HAP-1 (cell line): ENCODE data around the gene AHCYL1.
"Not testable (repeated sequence)": the region's sequence is repeated elsewhere in the genome, so short reads cannot be mapped to it uniquely, and the experiment has no call there.

Experiments used
- DNase-seq, 2 experiments: peaks; one replicate each; pipeline ENCODE4 v3.0.0-alpha.2; 2016 to 2020; ENCODE audit warnings: low spot score in 2 of 2
- H3K27me3 ChIP-seq: fragments of 250-450 bp; sonication (Bioruptor Pico); 2 replicates; pipeline ENCODE4 v1.5.1; 2020; ENCODE audit warnings: low read depth, mild to moderate bottlenecking, moderate library complexity
- H3K36me3 ChIP-seq: fragments of 250-450 bp; sonication (Bioruptor Pico); replicated peaks from 2 replicates; pipeline ENCODE4 v1.5.1; 2020; ENCODE audit warnings: mild to moderate bottlenecking
- H3K4me1 ChIP-seq: fragments of 250-450 bp; sonication (Bioruptor Pico); 2 replicates; pipeline ENCODE4 v1.5.1; 2020; ENCODE audit warnings: mild to moderate bottlenecking
- H3K4me3 ChIP-seq: fragments of 250-450 bp; sonication (Bioruptor Pico); 2 replicates; pipeline ENCODE4 v1.5.1; 2020; ENCODE audit warnings: mild to moderate bottlenecking, moderate library complexity
- H3K9me3 ChIP-seq: fragments of 250-450 bp; sonication (Bioruptor Pico); 2 replicates; pipeline ENCODE4 v1.5.1; 2020; ENCODE audit warnings: mild to moderate bottlenecking, moderate library complexity
- in situ Hi-C: fragments of 300-500 bp; cut with MboI; formaldehyde crosslinking; loops from 3 replicates; pipeline ENCODE4 v1.14.3; 2020; ENCODE audit warnings: low sequenced_read_pairs, inconsistent platforms, mixed read lengths

The AHCYL1 gene

DNA sequence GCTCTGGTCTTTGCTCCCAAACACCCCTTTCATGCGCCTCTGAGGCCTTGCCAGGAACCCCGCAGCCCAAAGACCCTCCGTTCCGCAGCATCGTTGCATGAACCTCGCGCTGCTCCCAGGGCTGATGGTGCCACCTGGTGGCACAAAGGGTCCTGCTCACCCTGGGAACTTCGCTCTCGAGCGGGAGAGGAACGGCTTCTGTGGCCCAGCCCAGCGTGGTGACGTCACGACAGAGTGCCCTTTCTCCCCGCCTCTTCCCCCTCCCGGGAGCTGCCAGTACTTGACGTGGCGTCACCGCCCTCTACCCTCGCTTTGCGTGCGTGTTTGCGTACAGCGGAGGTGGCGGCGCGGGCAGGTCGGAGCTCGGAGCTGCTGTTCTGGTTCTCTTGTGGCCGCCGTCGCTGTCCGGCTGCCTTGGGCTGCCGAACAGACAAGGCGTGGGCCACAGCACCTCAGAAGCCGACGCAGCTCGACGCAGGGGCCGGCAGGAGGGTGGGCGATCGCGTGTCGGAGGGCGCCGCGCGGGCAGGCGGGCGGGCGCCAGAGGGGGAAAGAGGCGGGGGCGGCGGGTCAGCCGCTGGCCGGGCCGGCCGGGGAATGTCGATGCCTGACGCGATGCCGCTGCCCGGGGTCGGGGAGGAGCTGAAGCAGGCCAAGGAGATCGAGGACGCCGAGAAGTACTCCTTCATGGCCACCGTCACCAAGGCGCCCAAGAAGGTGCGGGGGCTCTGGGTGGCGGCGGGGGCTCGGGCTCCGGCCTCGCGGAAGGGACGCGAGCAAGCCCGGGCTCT is at the start of gene AHCYL1:
Gene AHCYL1, plus strand, starts transcription at position 310 of the 791 bp plus-strand sequence. Its CDS starts 288 bp downstream, at position 598.
- H3K4me3 ChIP-seq: peak within 1 kb of the TSS; percentile 71
- peaks cover 13% of the 10 kb centered on the region for H3K36me3 ChIP-seq
- no peaks in the 10 kb centered on the region for H3K9me3 ChIP-seq
- in situ Hi-C loops: loop anchor here (5.0 to 10.0 kb wide), 3 partner anchors 207 to 440 kb away; partner anchors contain the start of genes GNAI3 and GSTM4
- H3K27me3 ChIP-seq: no peaks in the 10 kb centered on the region
- DNase-seq: peak; percentile 97 to 99
- H3K4me1 ChIP-seq: peaks cover 13% of the 10 kb centered on the region

DNA sequence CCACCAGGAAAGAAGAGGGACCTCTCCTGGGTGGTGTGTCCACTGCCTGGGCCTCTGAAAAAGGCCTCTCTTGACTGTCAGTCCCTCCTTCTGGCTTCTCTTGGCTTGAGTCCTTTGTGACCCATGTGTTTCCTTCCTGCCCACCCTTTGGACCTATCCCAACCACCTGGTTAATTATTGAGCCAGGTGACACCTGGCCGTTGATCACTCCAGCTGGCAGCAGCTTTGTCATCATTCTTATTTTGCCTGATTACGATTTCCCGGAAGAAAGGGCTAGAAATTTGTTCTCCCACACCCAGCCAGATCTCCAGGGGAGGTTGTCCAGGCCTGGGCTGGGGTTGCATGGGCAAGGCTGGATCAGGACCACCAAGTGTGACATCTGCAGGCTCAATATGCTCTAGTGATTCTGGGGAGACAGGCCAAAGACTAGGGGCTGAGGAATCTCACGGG is 49.1 kb upstream of the AHCYL1 start:
- H3K36me3 ChIP-seq: no peaks in the 10 kb centered on the region
- peaks cover 10% of the 10 kb centered on the region; the same call in 1 of the 2 replicates for H3K9me3 ChIP-seq
- no peaks in the 10 kb centered on the region; the same call in 1 of the 2 replicates for H3K27me3 ChIP-seq
- DNase-seq: no peak
- in situ Hi-C loops: no loop called here
- no peaks in the 10 kb centered on the region; the same call in 1 of the 2 replicates for H3K4me1 ChIP-seq
- no peak overlapping the region for H3K4me3 ChIP-seq

DNA sequence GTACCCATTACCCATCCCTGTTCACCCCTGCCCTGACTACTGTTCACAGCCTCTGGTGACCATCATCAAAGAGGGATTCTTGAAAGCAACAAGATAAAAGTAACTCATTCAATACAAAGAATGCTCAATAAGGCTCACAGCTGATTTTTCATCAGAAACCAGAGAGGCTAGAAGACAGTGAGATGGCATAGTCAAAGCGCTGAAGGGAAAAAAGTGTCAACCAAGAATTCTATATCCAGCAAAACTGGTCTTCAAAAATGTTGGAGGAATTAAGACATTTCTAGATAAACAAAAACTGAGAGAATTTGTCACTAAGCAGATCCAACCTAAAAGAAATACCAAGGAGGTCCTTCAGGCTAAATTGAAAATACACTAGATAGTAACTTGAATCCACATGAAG is 46.8 kb upstream of the AHCYL1 start:
- H3K36me3 ChIP-seq: no peaks in the 10 kb centered on the region

DNA sequence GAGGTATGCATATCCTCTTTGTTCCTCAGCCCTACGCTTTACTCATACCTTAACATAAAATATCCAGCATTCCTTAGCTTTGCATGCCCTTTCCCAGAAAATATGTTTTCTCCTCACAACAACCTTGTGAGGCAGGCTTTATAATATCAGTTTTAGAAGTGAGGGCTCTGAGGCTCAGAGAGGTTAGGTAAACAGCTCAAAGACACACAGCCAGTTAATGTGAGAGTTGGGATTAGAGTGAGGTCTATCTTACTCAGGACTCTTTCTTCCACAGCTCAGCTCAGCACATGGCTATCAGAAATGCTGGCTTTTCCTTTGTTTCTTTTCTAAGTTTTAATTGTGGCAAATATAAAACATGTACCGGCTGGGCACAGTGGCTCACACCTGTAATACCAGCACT is 46.0 kb upstream of the AHCYL1 start:
- DNase-seq: no peak
- Histone ChIP-seq H3K4me1 (no peaks in the 10 kb centered on the region), H3K27me3 (no peaks in the 10 kb centered on the region; the same call in 1 of the 2 replicates), H3K4me3 (no peak overlapping the region), H3K9me3 (peaks cover 10% of the 10 kb centered on the region; the same call in 1 of the 2 replicates), H3K36me3 (no peaks in the 10 kb centered on the region)
- in situ Hi-C loops: no loop called here

More for the DNA sequence above, 46.8 kb upstream of the AHCYL1 start:
- no peaks in the 10 kb centered on the region; the same call in 1 of the 2 replicates for H3K27me3 ChIP-seq
- H3K9me3 ChIP-seq: peaks cover 10% of the 10 kb centered on the region; the same call in 1 of the 2 replicates
- H3K4me1 ChIP-seq: no peaks in the 10 kb centered on the region
- DNase-seq: no peak
- H3K4me3 ChIP-seq: no peak overlapping the region
- in situ Hi-C loops: no loop called here

DNA sequence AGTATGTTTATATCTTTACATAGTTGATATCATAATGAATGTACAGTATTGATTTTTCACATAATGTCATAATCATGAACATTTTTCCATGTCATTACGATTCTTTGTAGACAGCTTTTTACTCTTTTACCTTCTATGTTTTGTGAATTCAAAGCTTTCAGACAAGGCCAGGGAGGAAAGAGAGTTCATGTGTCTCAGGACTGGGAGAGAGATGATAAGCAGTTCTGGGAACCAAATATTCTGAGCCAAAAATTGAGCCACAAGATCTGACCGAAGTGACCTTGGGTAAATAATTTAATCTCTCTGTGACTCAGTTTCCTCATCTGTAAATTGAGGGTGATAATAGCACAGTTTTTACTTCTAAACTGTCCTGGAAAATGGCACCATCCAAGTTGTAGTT is 42.1 kb upstream of the AHCYL1 start:
- in situ Hi-C loops: loop anchor here (10.0 kb wide), 1 partner anchor 58 kb away; no protein-coding TSS in a partner anchor
- no peaks in the 10 kb centered on the region for H3K27me3 ChIP-seq
- H3K36me3 ChIP-seq: no peaks in the 10 kb centered on the region
- no peak for DNase-seq
- no peak overlapping the region for H3K4me3 ChIP-seq
- no peaks in the 10 kb centered on the region for H3K4me1 ChIP-seq
- H3K9me3 ChIP-seq: peaks cover 5% of the 10 kb centered on the region; the same call in 1 of the 2 replicates

DNA sequence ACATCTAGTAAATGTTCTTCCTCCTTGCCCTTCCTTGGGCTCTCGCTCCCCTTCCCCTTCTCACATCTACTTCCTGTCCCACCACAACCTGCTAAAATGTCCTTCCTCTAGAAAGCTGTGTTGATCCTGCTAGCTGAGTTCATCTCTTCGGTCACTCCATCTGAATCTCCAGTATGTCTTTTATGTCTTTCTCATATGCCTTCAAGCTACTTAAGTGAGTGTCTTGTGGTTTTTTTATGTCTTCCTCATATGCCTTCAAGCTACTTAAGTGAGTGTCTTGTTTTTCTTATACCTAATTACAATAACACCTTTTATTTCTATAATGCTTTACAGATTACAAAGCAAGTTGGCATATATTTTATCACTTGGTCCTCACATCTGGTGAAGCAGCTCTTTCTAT is 40.0 kb upstream of the AHCYL1 start:
- in situ Hi-C loops: loop anchor here (10.0 kb wide), 1 partner anchor 60 kb away; no protein-coding TSS in a partner anchor
- Histone ChIP-seq H3K4me3 (no peak overlapping the region), H3K36me3 (no peaks in the 10 kb centered on the region), H3K9me3 (no peaks in the 10 kb centered on the region), H3K4me1 (no peaks in the 10 kb centered on the region), H3K27me3 (no peaks in the 10 kb centered on the region)
- no peak for DNase-seq

DNA sequence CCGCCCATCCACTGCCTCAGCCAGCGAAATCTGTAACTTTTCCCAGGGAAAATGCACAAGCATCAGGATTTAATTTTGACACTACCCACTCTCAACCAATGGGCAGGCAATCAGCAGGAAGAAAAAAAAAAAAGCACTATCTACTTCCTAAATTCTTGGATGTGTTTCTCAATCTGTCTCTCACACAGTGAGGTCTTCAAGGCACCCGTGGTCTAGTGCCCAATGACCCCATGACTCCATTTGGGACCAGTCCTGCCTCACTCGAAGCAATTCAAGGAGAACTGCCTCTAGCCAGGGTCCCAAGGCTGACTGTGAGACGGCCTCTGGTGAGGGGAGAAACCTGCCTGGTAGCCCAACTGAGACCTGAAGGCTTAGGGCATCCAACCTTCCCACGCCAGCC is 38.1 kb upstream of the AHCYL1 start:
- in situ Hi-C loops: loop anchor here (10.0 kb wide), 1 partner anchor 62 kb away; no protein-coding TSS in a partner anchor
- DNase-seq: no peak
- no peaks in the 10 kb centered on the region; the same call in 1 of the 2 replicates for H3K4me1 ChIP-seq
- H3K4me3 ChIP-seq: no peak overlapping the region
- H3K36me3 ChIP-seq: no peaks in the 10 kb centered on the region
- H3K27me3 ChIP-seq: no peaks in the 10 kb centered on the region
- H3K9me3 ChIP-seq: no peaks in the 10 kb centered on the region

DNA sequence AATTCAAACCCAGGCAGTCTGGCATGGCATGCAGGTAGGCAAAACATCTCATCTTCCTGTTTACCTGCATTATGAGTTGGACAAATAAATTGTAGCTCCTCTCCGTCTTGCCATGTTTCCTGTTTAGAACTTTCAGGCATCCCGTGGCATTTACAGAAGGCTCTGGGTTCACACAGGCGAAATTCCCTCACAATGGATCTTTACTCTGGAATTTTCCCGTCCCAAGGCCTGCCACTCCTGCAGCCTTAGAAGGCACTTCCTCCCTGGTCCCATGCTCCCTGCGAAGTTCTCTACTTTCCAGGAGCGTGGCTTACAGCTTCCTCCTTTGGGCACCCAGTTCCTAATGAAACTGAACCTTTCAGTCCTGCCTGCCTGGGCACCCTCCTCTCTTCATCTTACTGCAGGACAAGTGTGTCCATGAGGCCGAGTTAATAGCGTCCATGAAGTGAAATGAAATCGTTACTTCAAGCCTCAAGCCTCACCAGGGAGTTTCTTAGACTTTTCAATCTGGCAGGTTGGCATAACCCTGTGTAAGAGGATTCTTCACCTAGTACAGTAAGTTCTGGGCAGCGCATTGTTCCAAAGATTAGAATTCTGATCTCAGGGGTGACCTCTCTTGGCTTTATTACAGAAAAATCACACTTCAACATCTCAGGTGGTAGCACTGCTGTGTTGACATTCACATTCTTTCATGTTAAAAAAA is 36.8 kb upstream of the AHCYL1 start:
- DNase-seq: no peak
- in situ Hi-C loops: loop anchor here (10.0 kb wide), 1 partner anchor 63 kb away; no protein-coding TSS in a partner anchor
- H3K27me3 ChIP-seq: no peaks in the 10 kb centered on the region
- H3K36me3 ChIP-seq: no peaks in the 10 kb centered on the region
- no peaks in the 10 kb centered on the region; the same call in 1 of the 2 replicates for H3K4me1 ChIP-seq
- no peaks in the 10 kb centered on the region for H3K9me3 ChIP-seq
- H3K4me3 ChIP-seq: no peak overlapping the region

DNA sequence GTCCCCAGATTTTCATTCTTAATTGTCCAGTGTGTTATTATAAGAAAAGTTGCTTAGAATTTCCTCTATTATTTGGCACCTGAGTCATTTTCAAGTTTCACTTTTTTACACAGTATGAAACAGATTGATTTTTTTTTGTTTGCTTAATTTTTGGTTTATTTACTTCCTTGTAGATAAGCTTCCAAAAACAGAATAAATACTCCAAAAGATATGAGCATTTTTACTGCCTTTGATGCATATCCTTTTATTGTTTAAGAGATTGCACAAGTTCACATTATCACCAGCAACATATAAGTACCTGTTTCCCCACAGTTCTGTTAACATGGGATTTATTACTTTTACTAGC is 36.3 kb upstream of the AHCYL1 start:
- Histone ChIP-seq H3K36me3 (no peaks in the 10 kb centered on the region), H3K4me1 (no peaks in the 10 kb centered on the region; the same call in 1 of the 2 replicates), H3K4me3 (no peak overlapping the region), H3K27me3 (no peaks in the 10 kb centered on the region), H3K9me3 (no peaks in the 10 kb centered on the region)
- in situ Hi-C loops: loop anchor here (10.0 kb wide), 1 partner anchor 63 kb away; no protein-coding TSS in a partner anchor
- DNase-seq: no peak

DNA sequence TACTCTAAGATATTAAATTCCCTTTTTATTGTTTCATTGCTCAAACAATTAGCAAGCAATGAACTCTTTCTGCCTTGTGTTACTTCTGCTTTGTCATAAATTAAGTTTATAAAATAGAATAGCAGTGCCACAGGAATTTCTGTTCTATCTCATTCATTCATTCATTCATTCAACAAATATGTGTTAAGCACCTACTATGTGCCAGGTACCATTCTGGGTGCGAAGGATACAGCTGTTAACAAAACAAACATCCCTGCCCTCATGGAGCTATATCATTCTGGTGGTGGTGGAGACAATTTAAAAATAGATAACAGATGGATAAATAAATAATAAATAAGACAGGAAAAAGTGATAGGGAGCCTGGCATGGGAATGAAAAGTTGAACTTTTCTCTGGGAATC is 34.5 kb upstream of the AHCYL1 start:
- Histone ChIP-seq H3K4me3 (no peak overlapping the region), H3K36me3 (no peaks in the 10 kb centered on the region), H3K4me1 (no peaks in the 10 kb centered on the region; the same call in 1 of the 2 replicates), H3K27me3 (no peaks in the 10 kb centered on the region), H3K9me3 (no peaks in the 10 kb centered on the region)
- in situ Hi-C loops: no loop called here
- no peak for DNase-seq

DNA sequence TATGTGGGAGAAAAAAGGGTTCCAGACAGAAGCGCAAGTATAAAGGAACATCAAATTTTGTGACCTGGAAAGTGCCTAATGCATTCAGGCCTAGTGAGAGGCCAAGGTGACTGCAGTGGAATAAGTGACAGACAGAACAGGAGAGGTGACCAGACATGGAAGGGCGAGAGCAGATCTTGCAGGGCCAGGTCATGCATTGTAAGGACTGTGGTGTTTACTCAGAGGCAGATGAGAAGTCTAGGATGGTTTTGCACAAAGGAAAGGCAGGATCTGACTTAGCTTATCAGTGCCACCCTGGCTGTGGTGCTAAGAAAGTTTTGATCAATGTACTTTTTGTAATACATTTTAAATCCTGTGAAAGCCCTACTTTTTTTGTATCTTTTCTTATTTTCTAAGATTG is 34.1 kb upstream of the AHCYL1 start:
- in situ Hi-C loops: no loop called here
- H3K4me1 ChIP-seq: no peaks in the 10 kb centered on the region; the same call in 1 of the 2 replicates

DNA sequence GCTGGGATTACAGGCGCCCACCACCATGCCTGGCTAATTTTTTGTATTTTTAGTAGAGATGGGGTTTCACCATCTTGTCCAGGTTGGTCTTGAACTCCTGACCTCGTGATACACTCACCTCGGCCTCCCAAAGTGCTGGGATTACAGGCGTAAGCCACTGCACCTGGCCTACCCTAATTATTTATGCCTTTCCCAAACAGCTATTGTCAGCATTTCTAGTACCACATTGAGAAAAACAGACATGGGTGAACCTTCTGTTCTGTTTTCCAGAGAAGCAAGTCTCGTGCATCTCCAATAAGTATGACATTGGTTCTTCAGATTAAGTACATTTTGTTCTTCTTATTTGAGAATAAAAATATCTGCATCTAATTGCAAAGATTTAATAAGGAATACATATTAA is 33.1 kb upstream of the AHCYL1 start:
- H3K4me1 ChIP-seq, H3K27me3 ChIP-seq, DNase-seq, H3K9me3 ChIP-seq, in situ Hi-C loops, H3K4me3 ChIP-seq, H3K36me3 ChIP-seq: not testable (repeated sequence)

More for the DNA sequence above, 34.1 kb upstream of the AHCYL1 start:
- H3K4me3 ChIP-seq: no peak overlapping the region
- H3K27me3 ChIP-seq: no peaks in the 10 kb centered on the region
- no peak for DNase-seq
- H3K36me3 ChIP-seq: no peaks in the 10 kb centered on the region
- H3K9me3 ChIP-seq: no peaks in the 10 kb centered on the region

DNA sequence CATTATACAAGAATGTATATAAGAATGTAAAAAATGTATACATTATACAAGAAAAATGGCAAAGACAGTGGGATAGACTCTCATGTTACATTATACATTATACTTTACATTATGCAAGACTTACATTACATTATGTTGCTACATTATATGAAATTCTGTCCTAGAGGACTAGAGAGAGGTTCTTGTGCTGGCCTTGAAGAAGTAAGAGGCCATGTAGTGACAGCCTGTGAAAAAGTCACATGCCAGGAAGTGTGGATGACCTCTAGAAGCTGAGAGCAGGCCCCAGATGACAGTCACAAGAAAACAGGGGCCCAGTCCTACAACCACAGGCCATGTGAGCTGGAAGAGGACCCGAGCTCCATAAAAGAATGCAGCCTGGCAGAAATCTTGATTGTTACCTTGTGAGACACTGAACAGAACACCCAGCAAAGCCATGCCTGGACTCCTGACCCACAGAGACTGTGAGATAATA is 30.5 kb upstream of the AHCYL1 start:
- in situ Hi-C loops: no loop called here
- H3K4me3 ChIP-seq: no peak overlapping the region
- no peaks in the 10 kb centered on the region for H3K36me3 ChIP-seq
- no peaks in the 10 kb centered on the region; the same call in 1 of the 2 replicates for H3K4me1 ChIP-seq
- no peaks in the 10 kb centered on the region for H3K27me3 ChIP-seq
- no peak for DNase-seq
- H3K9me3 ChIP-seq: no peaks in the 10 kb centered on the region
